H1 (cell line): ENCODE results near the gene COL16A1.

ENCODE experiments used
- CHD2 ChIP-seq: IDR thresholded peaks from 2 replicates; pipeline ENCODE4 v1.6.1; 2012; ENCODE audit warnings: low read length, improper control_type of control experiment
- CREB1 ChIP-seq: IDR thresholded peaks from 2 replicates; pipeline ENCODE4 v1.6.1; 2012; ENCODE audit warnings: inconsistent platforms
- EZH2 ChIP-seq: fragments of 200-600 bp; sonication (generic); IDR thresholded peaks from 2 replicates; pipeline ENCODE4 v1.7.1; 2012; ENCODE audit warnings: low read depth, mild to moderate bottlenecking, moderate library complexity, low read length, inconsistent platforms; ENCODE audit not compliant: severe bottlenecking
- PHF8 ChIP-seq: fragments of 200-600 bp; sonication (generic); conservative IDR thresholded peaks from 2 replicates; pipeline ENCODE4 v1.7.1; 2012; ENCODE audit warnings: low read depth, mild to moderate bottlenecking, inconsistent platforms, low read length, moderate library complexity
- POLR2A ChIP-seq, 2 experiments: IDR thresholded peaks; 1 replicate in 1 of 2; 2 replicates in 1 of 2; pipeline ENCODE4 v1.6.1; 2011; ENCODE audit warnings: low read depth in 2 of 2, low read length in 2 of 2, mild to moderate bottlenecking in 2 of 2; ENCODE audit errors: control extremely low read depth in 1 of 2
- RAD21 ChIP-seq, 2 experiments: IDR thresholded peaks in 1 of 2; conservative IDR thresholded peaks in 1 of 2; 2 replicates each; pipeline ENCODE4 v1.6.1; 2011; ENCODE audit warnings: low read depth in 2 of 2, low read length in 2 of 2, improper control_type of control experiment in 1 of 2, inconsistent platforms in 1 of 2, mild to moderate bottlenecking in 1 of 2, moderate library complexity in 1 of 2
- RNF2 ChIP-seq: fragments of 200-900, 300-1000 bp; sonication (generic); IDR thresholded peaks from 2 replicates; pipeline ENCODE4 v1.7.1; 2016; ENCODE audit warnings: borderline replicate concordance, low read depth, mild to moderate bottlenecking, antibody characterized with exemption, low read length; ENCODE audit not compliant: poor library complexity, severe bottlenecking; ENCODE audit errors: missing control alignments
- RXRA ChIP-seq: IDR thresholded peaks from 2 replicates; pipeline ENCODE4 v1.6.1; 2011; ENCODE audit warnings: low read depth, mild to moderate bottlenecking, low read length, moderate library complexity; ENCODE audit not compliant: insufficient read depth
- ZNF274 ChIP-seq: IDR thresholded peaks from 2 replicates; pipeline ENCODE4 v1.7.0; 2012; ENCODE audit warnings: low read length, borderline replicate concordance; ENCODE audit errors: extremely low read depth
- TF ChIP-seq, protein P1 (sequence below), 3 experiments: IDR thresholded peaks; 1 replicate in 2 of 3; 2 replicates in 1 of 3; pipeline versions ENCODE4 v1.5.1 to v1.6.1; 2011; ENCODE audit warnings: low read length in 3 of 3, mild to moderate bottlenecking in 3 of 3, inconsistent platforms in 2 of 3, low read depth in 1 of 3, moderate library complexity in 1 of 3; ENCODE audit not compliant: insufficient read depth in 1 of 3; ENCODE audit errors: control extremely low read depth in 1 of 3
- TF ChIP-seq, protein P2 (sequence below): IDR thresholded peaks from 2 replicates; pipeline ENCODE4 v1.6.1; 2012; ENCODE audit warnings: low read length, inconsistent platforms

DNA sequence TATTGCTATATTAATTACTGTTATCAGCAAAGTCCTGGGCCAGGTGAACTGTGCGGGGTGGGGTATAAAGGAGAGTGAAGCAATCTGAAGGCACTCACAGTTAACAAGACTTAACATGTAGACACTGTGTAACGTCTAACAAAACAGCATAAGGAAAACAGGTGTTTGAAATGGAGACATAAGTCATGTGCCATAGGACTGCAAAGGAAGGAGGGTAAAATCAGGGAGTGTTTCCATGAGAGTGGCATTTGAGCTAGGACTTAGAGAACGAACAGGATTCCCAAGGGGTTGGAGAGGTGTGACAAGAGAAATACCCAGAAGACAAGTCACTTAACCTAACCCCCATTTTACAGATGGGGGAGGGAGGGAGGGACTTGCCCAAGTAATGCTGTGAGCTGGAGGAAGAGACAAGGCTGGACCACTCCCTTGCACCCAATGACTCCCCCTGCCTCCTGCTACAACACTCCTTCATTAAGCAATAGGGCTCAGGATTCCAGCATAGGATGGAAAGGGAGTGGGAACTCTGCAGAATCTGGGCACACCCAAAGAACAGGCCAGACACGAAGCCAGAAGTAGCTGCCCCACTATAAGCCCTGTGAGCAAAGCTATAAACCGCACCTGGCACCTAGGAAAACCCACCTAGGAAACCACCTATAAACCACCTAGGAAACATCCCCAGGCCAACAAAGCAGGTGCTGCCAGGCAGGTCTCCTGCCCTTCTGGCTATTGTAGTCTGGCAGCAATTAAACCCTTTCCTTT, 65.7 kb downstream of the COL16A1 start:
- TF ChIP-seq, protein P1, sequence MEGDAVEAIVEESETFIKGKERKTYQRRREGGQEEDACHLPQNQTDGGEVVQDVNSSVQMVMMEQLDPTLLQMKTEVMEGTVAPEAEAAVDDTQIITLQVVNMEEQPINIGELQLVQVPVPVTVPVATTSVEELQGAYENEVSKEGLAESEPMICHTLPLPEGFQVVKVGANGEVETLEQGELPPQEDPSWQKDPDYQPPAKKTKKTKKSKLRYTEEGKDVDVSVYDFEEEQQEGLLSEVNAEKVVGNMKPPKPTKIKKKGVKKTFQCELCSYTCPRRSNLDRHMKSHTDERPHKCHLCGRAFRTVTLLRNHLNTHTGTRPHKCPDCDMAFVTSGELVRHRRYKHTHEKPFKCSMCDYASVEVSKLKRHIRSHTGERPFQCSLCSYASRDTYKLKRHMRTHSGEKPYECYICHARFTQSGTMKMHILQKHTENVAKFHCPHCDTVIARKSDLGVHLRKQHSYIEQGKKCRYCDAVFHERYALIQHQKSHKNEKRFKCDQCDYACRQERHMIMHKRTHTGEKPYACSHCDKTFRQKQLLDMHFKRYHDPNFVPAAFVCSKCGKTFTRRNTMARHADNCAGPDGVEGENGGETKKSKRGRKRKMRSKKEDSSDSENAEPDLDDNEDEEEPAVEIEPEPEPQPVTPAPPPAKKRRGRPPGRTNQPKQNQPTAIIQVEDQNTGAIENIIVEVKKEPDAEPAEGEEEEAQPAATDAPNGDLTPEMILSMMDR (IDR thresholded peaks at IDR 0.05; ENCODE audit: control extremely low read depth in 1 of 3, insufficient read depth in 1 of 3, low read depth in 1 of 3, low read length in 3 of 3), result no peak
- no peak for TF ChIP-seq EZH2
- no peak for TF ChIP-seq RAD21 (IDR thresholded peaks at IDR 0.05 in 1 of 2, conservative IDR thresholded peaks at IDR 0.05 in 1 of 2; ENCODE audit: low read depth in 2 of 2, low read length in 2 of 2)
- TF ChIP-seq RNF2, result no peak
- TF ChIP-seq PHF8, result no peak
- no peak for TF ChIP-seq CREB1
- TF ChIP-seq ZNF274, result no peak
- TF ChIP-seq, protein P2, sequence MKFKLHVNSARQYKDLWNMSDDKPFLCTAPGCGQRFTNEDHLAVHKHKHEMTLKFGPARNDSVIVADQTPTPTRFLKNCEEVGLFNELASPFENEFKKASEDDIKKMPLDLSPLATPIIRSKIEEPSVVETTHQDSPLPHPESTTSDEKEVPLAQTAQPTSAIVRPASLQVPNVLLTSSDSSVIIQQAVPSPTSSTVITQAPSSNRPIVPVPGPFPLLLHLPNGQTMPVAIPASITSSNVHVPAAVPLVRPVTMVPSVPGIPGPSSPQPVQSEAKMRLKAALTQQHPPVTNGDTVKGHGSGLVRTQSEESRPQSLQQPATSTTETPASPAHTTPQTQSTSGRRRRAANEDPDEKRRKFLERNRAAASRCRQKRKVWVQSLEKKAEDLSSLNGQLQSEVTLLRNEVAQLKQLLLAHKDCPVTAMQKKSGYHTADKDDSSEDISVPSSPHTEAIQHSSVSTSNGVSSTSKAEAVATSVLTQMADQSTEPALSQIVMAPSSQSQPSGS, result no peak
- TF ChIP-seq CHD2, result no peak
- TF ChIP-seq RXRA, result no peak
- TF ChIP-seq POLR2A (IDR thresholded peaks at IDR 0.05; ENCODE audit: control extremely low read depth in 1 of 2, low read depth in 2 of 2, low read length in 2 of 2), result no peak
